ENCODE measurements around the gene BCAS1.

BCAS1 gene

DNA sequence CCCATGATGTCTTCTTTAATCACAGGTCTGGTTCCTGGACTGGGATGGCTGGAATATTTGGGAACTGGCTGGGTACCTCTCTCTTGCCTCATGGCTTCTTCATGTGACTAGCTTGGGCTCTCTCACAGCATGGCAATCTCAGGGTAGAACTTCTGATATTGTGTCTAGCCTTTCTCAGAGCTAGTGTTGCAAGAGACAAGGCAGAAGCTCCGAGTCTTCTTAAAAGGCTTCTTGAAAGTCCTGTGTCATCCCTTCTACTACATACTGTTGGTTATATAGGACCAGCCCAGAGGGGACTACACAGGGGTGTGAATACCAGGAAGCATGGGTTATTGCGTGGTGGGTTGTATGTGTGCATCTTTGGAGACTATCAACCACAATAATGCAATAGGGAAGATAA, 23.3 kb downstream of the BCAS1 start:
- DNase-seq: no peak

DNA sequence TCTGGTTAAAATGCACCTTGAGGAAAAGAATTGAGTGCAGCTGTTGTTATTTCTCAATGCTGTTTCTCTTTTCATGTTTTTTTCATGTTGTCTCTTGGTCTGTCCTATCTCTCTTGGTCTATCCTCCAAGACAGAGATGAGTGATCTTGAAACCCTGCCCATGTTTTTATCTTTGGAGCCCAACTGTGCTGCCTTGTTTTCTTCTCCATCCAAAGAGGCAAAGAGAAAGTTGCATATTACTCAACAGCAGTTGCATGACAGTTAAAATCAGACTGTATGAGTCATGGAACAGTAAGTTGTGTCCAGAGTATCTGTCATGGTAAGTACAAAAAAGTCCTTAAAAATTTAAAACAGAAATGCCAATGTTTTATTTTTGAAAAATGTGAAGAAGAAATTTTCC, 26.2 kb downstream of the BCAS1 start:
- no peak for DNase-seq

DNA sequence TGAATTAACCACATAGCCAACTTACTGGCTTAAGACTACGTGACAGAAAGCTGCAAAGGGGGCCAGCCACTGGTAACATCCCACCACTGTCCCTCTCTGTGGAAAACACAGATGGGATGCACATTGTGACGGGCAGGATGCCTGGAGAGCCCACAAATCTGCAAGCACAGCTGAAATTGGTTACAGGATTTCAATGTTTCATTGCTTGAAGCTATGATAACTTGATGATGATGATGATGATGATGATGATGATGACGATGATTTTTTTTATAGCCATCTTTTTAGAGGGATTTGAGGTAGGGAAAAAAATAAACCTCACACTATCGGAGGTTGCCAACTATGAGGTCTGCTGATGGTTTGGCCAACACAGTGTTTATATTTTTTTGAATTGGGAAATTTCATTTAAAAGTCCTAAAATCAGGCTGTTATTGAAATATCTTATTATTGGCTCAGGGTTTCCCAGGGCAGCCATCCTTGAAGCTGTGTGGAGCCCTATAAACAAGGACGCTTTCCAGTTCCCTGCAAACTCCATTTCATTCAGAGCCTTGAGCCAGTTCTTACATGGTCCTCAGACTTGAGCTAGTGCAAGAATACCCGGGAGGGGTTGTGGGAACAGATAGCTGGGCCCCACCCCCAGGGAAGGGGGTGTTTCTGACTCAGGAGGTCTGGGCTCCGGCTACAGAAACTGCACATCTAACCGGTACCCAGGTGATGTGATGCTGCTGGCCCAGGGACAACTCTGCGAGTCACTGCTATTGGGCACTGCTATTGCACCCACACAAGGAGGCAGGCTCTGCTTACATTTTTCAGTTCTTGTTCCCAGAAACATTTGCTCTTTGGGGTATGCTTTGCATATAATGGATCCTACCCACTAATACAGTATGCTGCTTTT, 27.1 kb downstream of the BCAS1 start:
- DNase-seq: no peak

DNA sequence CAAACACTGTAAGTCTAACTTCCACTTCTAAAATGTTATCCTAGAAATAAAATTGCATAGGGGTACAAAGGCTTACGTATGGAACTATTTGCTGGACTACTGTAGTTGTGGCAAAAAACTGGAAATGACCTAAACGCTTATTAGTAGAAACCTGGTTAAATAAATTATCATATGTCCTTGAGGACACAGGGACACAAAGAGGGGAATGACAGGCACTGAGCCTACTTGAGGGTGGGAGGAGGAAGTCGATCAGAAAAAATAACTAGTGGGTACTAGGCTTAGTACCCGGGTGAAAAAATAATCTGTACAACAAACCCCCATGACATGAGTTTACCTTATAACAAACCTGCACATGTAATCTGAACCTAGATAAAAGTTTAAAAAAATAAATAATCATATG, 28.4 kb downstream of the BCAS1 start:
- no peak for DNase-seq

DNA sequence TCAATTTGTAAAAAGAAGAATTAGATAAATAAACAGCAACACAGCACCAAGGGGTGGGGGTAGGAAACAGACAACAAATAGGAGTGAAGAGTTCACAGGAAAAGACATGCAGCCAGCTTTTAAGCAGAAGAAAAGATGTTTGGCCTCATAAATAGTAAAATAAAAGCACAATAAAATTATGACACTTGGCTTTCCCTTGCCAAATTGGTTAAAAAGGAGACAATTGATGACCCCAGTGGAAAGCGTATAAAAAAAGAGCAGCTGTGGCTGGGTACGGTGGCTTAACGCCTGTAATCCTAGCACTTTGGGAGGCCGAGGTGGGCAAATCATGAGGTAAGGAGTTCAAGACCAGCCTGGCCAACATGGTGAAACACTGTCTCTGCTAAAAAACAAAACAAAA, 29.1 kb downstream of the BCAS1 start:
- no peak for DNase-seq

DNA sequence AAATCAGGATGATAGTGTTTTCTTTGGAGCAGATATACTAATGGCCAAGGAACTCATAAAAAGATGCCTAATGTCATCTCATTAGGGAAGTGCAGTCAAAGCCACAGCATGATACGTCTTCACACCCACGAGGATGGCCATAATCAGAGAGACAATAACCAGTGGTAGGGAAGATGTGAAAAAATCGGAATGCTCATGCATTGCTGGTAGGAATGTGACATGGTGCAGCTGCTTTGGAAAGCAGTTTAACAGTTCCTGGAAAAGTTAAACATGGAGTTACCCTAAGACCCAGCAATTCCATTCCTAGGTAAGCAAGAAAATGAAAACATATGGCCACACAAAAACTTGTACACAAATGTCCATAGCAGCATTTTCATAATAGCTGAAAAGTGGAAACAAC, 29.9 kb downstream of the BCAS1 start:
- no peak for DNase-seq

DNA sequence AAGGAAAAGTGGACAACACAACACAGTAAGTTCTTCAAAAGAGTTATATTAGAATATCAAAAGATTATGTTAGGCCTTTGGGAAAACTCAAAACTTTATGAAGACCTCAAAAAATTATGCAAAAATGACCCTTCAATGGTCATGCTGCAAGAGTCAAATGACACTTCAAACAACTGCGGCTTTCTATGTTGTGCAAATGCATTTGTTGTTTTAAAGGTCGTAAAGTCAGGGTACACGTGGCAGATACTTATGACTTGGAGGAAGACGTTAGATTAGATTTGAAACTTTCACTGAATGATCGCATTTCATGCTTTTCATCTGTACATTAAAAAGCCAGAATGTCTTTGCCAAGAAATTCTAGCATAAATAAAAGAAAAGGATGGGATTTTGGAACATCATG, 31.4 kb downstream of the BCAS1 start:
- DNase-seq: no peak

DNA sequence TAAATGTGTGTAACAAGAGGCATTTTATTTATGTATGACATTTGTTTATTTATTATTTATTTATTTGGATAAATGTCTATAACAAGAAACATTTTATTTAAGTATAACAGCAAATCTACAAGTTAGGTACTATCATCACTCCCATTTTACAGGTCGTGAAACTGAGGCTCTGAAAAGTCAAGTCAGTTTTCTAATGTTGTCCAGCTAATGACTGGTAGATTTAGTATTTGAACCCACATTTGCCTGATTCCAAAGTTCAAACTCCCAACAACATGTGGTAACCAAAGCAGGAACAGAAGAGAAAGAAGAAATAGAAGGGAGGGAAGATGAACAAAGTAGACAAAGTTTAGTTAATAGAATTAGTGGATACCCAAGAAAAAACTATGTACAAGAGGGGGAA, 32.9 kb downstream of the BCAS1 start:
- no peak for DNase-seq

DNA sequence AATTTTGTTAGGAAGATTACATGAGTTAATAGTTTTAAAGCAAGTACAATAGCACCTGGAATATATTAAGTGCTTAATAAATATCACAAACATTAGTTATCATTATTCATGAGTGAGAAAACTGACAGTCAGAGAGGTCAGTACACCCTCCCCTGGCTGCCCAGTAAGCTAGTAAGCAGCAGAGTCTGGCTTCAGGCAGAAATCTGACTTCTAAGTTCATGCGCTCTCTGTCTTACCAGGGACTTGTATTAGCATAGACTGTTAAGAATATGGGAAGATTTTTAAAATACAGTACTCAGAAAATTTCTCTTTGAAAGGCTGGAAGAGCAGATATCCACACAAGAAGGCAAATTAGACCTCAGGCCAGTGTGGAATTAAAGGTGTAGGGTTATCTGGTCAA, 40.8 kb downstream of the BCAS1 start:
- no peak for DNase-seq

DNA sequence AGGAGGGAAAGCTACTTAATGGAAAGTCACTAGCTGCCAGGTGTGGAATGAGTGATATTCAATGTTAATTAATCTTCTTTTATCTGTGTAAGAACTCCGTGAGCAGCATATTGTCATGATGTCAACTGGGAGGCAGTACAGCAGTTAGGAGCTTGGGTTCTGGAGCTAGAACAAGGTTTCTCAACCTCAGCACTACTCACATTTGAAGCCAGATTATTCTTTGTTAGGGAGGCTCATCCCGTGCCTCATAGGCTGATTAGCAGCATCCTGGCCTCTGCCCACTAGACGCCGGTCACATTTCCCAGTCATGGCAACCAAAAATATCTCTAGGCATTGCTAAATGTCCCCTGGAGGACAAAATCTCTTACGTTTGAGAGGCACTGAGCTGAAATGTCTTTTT, 41.2 kb downstream of the BCAS1 start:
- DNase-seq: no peak

DNA sequence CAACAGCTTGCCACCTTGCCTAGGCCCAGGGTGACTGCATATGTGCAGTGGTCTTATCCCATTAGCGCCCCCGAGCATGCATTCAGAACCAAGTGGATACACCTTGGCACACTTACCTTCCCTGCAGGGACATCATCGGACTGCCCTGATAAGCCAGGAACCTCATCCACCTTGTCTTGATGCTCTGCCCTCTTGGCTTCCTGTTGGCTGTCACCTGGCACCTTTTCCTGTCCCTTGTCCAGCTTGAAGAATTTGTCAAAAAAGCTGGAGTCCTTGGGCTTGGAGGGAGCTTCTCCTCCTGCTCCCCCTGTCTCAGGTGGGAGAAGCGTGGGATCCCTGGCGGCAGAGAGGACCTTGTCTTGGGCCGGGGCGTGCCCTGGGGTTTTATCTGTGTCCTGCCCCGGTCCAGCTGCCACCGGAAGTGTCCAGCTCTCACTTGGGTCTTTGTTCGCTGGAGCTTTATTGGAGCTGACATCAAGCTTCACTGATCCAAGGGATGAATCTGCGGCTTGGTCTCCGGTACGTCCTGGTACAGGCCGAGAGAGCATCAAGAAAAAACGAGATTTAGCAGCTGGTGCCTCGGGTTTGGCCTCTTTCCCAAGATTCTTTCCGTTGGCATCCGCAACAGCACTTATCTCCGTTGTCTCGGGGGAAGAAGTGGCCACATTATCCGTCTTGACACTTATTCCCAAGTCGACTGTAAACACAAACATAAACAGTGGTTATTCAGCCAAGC, 42.0 kb downstream of the BCAS1 start:
- DNase-seq: no peak

DNA sequence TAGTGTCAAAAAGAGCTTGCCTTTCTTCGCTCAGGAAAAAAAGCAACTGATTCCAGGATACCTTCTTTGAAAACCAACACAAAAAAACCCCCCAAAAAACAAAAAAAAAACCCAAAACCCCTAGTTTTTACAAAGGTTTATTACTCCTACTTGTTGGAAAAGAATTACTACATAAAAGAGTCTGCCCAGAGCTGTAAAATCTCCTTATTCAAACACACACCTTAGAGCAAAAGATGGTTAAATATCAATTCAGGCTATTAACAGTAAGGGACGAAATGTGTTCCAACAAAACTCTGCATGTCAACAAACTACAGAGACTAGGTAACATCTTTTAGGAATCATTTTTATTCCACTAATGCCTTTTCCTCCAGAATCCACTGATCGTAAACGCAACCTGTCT, 42.7 kb downstream of the BCAS1 start:
- no peak for DNase-seq

DNA sequence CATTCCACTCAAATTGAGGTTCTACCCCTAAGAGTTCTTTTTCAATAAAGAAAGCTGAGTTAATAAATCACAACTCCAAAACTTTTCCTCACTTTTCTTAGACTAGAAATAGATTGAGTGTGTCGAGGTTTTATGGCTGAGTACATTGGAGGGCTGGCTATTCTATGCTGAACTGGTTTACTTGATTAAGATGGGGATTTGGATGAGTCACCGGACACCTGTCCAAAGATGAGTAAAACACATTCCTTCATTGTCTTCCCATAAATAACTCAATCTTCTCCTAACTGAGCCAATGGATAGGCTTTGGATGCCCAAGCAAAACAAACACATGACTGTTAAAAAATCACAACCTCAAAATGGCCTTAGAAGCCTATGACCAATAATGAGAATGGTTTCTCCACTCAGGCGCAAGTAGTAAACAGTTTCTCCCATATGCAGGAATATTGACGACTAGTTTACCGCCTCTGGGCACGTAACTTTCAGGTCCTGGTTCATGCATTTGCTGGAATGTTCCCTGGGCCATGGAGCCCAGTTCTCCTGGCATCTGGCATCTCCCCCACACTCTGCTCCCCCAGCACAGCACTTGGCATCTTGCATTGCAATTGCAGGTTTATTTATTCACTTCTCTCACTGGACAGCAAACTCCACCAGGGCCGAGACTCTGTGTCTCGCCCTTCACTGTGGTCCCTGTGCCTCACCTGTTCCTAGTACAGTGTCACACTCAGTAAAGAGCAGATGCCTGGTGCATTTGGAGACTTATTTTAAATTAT, 43.9 kb downstream of the BCAS1 start:
- DNase-seq: no peak

DNA sequence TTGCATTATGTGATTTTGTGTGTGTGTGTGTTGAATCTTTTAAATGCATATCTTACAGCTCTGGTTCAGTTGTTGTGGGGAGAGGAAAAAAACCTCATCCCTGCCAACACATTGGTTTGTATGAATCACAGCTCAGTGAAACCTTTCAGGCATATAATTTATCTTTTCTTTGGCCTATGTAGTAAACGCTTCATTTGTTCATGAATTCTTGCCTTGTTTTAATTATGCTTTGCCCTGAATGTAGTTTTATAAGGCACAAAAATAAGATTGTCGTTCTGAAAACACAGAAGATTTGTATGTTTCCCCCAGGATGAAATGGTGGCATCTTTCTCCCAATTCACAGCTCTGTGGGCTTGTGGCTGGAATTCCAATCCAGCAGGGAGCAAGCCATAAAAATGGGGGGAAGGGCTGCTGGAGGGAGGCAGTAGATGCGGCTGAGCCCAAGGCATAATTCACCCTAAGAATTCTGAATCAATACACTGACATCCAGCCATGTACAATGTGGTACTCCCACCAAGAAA, 45.1 kb downstream of the BCAS1 start:
- DNase-seq: no peak

DNA sequence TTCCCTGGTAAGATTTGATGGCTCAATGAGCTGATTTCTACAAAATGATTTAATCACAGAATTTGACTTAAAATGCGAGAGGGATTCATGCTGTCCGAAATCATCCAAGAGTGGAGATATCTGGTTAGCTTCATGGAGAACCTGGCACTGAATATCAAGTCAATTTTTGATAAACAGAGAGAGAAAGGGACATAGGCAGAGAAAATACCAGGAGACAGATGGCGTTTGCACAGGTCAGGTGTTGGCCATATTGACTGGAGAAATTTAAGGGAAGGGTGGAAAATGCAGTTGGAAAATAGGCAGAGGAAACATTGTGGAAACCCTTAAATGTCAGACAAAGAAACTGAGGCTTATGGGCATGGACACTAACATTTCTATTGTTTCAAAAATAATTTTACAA, 47.0 kb downstream of the BCAS1 start:
- no peak for DNase-seq

DNA sequence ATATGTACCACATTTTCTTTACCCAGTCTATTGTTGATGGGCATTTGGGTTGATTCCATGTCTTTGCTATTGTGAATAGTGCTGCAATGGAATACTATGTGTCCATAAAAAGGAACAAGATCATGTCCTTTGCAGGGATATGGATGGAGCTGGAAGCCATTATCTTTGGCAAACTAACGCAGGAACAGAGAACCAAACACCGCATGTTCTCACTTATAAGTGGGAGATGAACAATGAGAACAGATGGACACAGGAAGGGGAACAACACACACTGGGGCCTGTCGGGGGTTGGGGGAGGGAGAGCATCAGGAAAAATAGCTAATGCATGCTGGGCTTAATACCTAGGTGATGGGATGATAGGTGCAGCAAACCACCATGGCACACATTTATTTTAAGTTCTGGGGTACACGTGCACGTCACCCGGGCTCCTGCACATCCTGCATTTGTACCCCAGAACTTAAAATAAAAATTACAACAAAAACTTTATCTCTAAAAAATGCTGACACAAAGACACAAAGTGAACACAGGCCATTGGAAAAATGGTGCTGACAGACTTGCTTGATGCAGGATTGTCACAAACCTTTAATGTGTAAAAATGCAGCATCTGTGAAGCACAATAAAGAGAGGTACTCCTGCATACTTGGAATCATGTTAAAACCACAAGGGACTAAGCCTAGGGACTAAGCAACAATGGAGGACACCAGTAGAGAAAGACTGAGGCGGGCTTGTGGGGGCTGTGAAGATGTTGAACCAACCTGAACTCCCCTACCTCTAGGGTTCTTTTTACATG, 48.8 kb downstream of the BCAS1 start:
- no peak for DNase-seq

DNA sequence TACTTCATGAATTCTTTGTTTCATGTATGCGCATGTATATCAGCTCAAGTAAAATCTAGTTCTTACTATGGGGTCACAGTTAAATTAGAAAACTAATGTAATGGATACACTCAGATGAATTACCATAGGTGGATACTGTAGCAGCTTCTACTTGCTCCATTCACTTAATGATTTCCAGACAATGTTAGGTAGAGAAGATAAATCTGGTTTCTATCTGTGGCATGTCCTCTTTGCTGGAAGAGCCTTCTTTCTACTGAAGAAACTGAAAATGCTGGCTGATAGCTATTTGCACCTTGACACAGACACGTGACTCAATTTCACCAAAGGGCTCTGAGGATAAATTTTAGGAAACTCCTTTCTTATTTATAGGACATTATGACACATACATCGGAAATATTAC, 49.5 kb downstream of the BCAS1 start:
- DNase-seq: no peak

DNA sequence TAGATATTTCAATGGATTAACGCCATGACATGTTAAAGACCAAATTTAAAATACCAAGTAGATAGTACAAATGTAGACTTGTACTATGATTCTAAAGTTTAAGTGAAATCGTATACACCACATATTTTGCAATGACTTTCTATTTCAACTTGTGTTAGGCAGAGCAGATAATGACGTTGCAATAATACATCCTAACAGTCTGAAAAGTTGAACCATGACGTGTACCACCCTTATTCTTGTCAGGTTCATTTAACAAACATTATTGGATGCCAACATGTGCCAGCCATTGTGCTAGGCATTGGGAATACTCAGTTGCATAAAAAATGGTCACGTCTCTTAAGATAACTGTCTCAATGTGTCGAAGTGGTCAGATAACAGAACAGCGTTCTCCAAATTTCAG, 50.0 kb downstream of the BCAS1 start:
- no peak for DNase-seq

DNA sequence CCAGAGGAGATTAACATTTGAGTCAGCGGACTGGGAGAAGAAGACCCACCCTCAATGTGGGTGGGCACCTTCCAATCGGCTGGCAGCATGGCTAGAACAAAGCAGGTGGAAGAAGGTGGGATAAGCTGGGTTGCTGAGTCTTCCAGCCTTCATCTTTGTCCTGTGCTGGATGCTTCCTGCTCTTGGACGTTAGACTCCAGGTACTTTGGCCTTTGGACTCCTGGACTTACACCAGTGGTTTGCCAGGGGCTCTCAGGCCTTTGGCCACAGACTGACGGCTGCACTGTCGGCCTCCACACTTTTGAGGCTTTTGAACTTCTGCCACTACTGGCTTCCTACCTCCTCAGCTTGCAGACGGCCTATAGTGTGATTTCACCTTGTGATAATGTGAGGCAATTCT, 50.8 kb downstream of the BCAS1 start:
- no peak for DNase-seq

DNA sequence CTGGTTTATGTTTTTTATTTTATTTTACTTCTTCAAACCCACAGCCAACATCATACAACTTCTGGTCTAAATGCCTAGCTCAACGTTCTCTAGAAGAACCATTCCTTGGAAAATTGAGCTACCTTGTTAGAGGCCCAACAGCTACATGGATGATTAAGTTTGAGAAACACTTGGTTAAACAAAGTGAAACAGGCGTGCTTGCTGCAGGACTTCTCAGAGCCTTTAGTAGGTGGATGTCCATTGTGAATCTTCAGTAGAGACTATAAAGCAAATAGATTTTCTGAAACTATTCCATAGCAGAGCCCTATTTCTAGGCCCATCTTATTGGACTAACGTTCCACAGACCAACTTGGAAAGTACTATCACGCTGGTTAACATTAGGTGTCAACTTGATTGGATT, 51.3 kb downstream of the BCAS1 start:
- DNase-seq: no peak

DNA sequence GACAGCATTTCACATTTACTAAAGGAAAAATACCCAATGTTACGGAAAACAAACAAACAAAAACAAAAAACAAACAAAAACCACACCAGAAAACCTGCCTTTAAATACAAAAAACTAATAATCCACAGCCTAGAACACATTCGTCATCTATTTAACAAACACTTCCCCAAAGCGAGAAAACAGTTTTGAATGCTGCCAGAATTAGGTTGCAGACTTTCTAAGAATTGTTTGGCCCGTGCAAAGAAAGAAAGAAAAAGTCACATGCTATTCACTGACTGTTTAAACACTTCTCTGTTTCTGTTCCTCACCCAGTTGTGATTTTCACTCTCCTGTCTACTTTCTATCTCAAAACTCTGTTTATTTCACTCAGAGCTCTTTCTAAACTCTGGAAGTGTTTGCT, 52.5 kb downstream of the BCAS1 start:
- no peak for DNase-seq

DNA sequence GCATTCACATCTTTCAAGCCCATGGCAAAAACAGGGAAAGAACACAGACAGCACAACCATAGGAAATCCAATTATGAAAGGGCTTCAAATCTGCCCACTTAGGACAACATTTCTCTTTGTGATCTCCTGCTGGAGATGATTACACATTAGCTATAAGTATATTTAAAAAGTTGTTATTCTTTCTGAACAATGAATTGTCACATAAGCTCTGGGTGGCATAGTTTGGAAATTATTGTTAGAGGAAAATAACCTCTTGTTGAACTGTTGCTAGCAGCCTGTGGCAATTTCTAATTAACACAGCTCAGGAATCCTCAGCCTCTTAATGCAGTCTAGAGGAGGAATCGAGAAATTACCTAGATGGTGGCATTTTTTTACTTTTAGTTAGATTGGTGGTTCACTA, 54.9 kb downstream of the BCAS1 start:
- no peak for DNase-seq
